Spleen (tissue), 11 donors: Measurements from ENCODE around the gene CAMK1D. TPM values are rescaled to one million over a fixed set of nuclear protein-coding genes. Genes with fewer than 3 reads are reported as not detected.

ENCODE experiments used
- DNase-seq: peaks from one replicate; pipeline ENCODE4 v3.0.0-alpha.2; 2020
- H3K27ac ChIP-seq, 8 donors: fragments of 200-600 bp; sonication (generic) in 7 of 8; 1 replicate in 4 of 8; 2 replicates in 4 of 8; pipeline versions ENCODE4 v1.5.0 to v1.8.0; 2016 to 2021; ENCODE audit warnings: inconsistent platforms in 4 of 8, mild to moderate bottlenecking in 4 of 8, moderate library complexity in 1 of 8
- H3K27me3 ChIP-seq, 7 donors: fragments of 200-600 bp; sonication (generic) in 6 of 7; replicated peaks in 1 of 7; 1 replicate in 4 of 7; 2 replicates in 3 of 7; pipeline versions ENCODE4 v1.5.0 to v1.8.0; 2016 to 2021; ENCODE audit warnings: inconsistent platforms in 3 of 7, mild to moderate bottlenecking in 1 of 7
- H3K36me3 ChIP-seq, 6 donors: fragments of 200-600 bp; sonication (generic) in 5 of 6; 1 replicate in 4 of 6; 2 replicates in 2 of 6; pipeline versions ENCODE4 v1.5.0 to v1.8.0; 2016 to 2021; ENCODE audit warnings: inconsistent platforms in 2 of 6
- H3K4me1 ChIP-seq, 6 donors: fragments of 200-600 bp; sonication (generic) in 5 of 6; 1 replicate in 3 of 6; 2 replicates in 3 of 6; pipeline versions ENCODE4 v1.5.0 to v1.8.0; 2016 to 2021; ENCODE audit warnings: inconsistent platforms in 3 of 6
- H3K4me3 ChIP-seq, 8 donors: fragments of 200-600 bp; sonication (generic) in 7 of 8; 1 replicate in 4 of 8; 2 replicates in 4 of 8; pipeline versions ENCODE4 v1.5.0 to v1.8.0; 2016 to 2021; ENCODE audit warnings: inconsistent platforms in 4 of 8, mild to moderate bottlenecking in 4 of 8, moderate library complexity in 2 of 8
- H3K9me3 ChIP-seq, 8 donors: fragments of 200-600 bp; sonication (generic) in 7 of 8; 1 replicate in 4 of 8; 2 replicates in 4 of 8; pipeline versions ENCODE4 v1.5.0 to v1.8.0; 2016 to 2021; ENCODE audit warnings: inconsistent platforms in 4 of 8
- CTCF ChIP-seq, 11 experiments: fragments of 200-600 bp in 7 of 11; fragments of 450-650 bp in 4 of 11; sonication (generic) in 4 of 11; IDR thresholded peaks in 8 of 11; conservative IDR thresholded peaks in 3 of 11; 1 replicate in 7 of 11; 2 replicates in 4 of 11; pipeline versions ENCODE4 v1.4.0 to v1.8.0; 2016 to 2021; ENCODE audit warnings: antibody characterized with exemption in 11 of 11, inconsistent platforms in 4 of 11, mild to moderate bottlenecking in 1 of 11
- POLR2A ChIP-seq, 3 donors: fragments of 450-650 bp; IDR thresholded peaks; one replicate each; pipeline ENCODE4 v1.5.1; 2017; ENCODE audit warnings: antibody characterized with exemption in 3 of 3, mild to moderate bottlenecking in 1 of 3
- POLR2AphosphoS5 ChIP-seq, 3 donors: sonication (generic); formaldehyde crosslinking; IDR thresholded peaks; one replicate each; pipeline ENCODE4 v1.5.1; 2017; ENCODE audit warnings: antibody characterized with exemption in 3 of 3
- WGBS, 5 donors: extraction: QIAGEN DNeasy Blood & Tissue Kit in 3 of 5; methylation state at CpG; one replicate each; pipeline versions ENCODE4 v1.1.5 to v1.1.7; 2013 to 2018; 5-methylcytosine and 5-hydroxymethylcytosine counted together
- intact Hi-C: fragments of 100-400 bp; cut with DNase I; formaldehyde crosslinking; loops from one replicate; pipeline ENCODE4 v1.15.0; 2023; ENCODE audit warnings: low total_unique reads
- polyA plus RNA-seq, 3 donors: library from polyadenylated mRNA; stranded (reverse); fragments of 200-250 nt; gene quantifications; one replicate each; pipeline ENCODE4 v1.2.1, GENCODE V29; 2013
- total RNA-seq, 7 donors: library from RNA; depleted of rRNA in 3 of 7; stranded (reverse); fragments of >200 nt in 3 of 7; fragmentation: NEBNext Ultra II Directional in 4 of 7; extraction: Animal tissue kit (Norgen Biotek cat#: 25700) in 4 of 7; gene quantifications; one replicate each; pipeline versions ENCODE4 v1.1.0 to v1.2.1, GENCODE V29; 2016 to 2021
- donor health status: healthy with polysubstance abuse.
- donor health status: DM: no; HTN: no; CAD: no; lungs with moderate emphysema.
- donor health status: DM: no; HTN: no; CAD: no.
- donor health status: Bipolar disorder and iron deficiency.
- donor health status: healthy.
- donor health status: DM: no; HTN: no; CAD: no.
- donor health status: DM: yes; HTN: yes; CAD: no.

Gene CAMK1D
- total and polyA plus RNA-seq, 10 donors, result 6.8 to 34.5 (median 20.0) TPM

DNA sequence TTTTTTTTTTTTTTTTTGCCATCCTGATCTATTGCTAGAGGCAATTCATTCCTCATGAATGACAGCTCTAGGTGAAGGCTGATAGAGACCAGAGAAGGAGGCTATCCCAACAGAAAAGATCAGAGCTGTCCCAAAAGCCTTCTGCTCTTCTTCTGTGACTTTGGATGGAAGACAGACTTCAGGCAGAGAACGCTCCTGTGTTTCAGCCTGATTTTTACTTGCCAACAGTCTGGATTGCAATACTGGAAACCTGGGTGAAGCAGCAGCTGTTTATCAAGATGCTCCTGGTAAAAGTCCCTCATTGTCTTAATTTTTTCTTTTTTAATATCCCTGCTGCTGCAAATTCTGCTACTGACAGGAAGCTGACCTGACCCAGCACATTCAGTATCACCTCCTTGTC lies 432.6 kb downstream of the CAMK1D start:
- intact Hi-C loops, result no loop called here
- H3K27ac ChIP-seq, result peak overlapping the region in 3 of 8 donors; percentile 41 to 68 (median 59)
- TF ChIP-seq POLR2AphosphoS5 (IDR thresholded peaks at IDR 0.05) (no peak), CTCF (IDR thresholded peaks at IDR 0.05 in 8 of 11, conservative IDR thresholded peaks at IDR 0.05 in 3 of 11) (no peak), POLR2A (IDR thresholded peaks at IDR 0.05) (no peak)
- no peak for DNase-seq
- no peak overlapping the region for H3K4me3 ChIP-seq
- no peaks in the 10 kb centered on the region for H3K9me3 ChIP-seq
- peaks cover 0 to 37% (median 0%) of the 10 kb centered on the region in 6 donors for H3K36me3 ChIP-seq
- no peaks in the 10 kb centered on the region for H3K27me3 ChIP-seq
- 78 to 90% (median 84%) methylated on average over 1 of the region's 1 CpG for WGBS, 5 donors
- peaks cover 0 to 17% (median 7%) of the 10 kb centered on the region in 6 donors for H3K4me1 ChIP-seq

DNA sequence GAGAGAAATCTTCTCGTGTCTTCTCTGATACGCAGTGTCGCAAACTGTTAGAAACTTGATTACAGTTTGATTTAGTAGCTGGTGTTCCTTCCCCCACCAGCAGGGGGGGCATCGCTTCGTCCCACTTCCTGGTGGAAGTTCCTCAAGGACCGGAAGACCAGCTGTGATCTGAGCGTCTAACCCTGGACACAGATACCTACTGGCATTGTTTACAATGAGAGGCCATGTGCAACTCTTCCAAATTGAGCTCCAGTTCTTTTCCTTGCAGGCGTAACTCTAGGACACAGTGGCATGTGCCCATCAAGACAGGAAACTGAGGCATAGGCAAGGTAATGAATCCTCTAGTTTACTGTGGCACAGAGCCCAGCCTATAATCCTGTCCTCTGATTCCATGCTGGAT lies 433.2 kb downstream of the CAMK1D start:
- no peaks in the 10 kb centered on the region for H3K27me3 ChIP-seq
- intact Hi-C loops, result no loop called here
- no peaks in the 10 kb centered on the region for H3K9me3 ChIP-seq
- TF ChIP-seq POLR2AphosphoS5 (IDR thresholded peaks at IDR 0.05), result peak in 1 of 3 donors; percentile 26
- peak; percentile 31 to 80 (median 66) for TF ChIP-seq CTCF (IDR thresholded peaks at IDR 0.05 in 8 of 11, conservative IDR thresholded peaks at IDR 0.05 in 3 of 11)
- TF ChIP-seq POLR2A (IDR thresholded peaks at IDR 0.05), result no peak
- peaks cover 0 to 41% (median 0%) of the 10 kb centered on the region in 6 donors for H3K36me3 ChIP-seq
- no peak overlapping the region for H3K4me3 ChIP-seq
- DNase-seq, result no peak
- peaks cover 0 to 22% (median 7%) of the 10 kb centered on the region in 6 donors for H3K4me1 ChIP-seq
- peak overlapping the region in 2 of 8 donors; percentile 59 to 68 for H3K27ac ChIP-seq
- 44 to 54% (median 50%) methylated on average over 8 of the region's 8 CpGs for WGBS, 5 donors

- intact Hi-C loops, result no loop called here
- Histone ChIP-seq H3K27me3 (no peaks in the 10 kb centered on the region), H3K36me3 (peaks cover 0 to 35% (median 0%) of the 10 kb centered on the region in 6 donors), H3K4me3 (no peak overlapping the region), H3K9me3 (no peaks in the 10 kb centered on the region), H3K4me1 (peaks cover 0 to 22% (median 7%) of the 10 kb centered on the region in 6 donors), H3K27ac (peak overlapping the region in 3 of 8 donors; percentile 13 to 41 (median 40))
- TF ChIP-seq CTCF (IDR thresholded peaks at IDR 0.05 in 8 of 11, conservative IDR thresholded peaks at IDR 0.05 in 3 of 11) (no peak), POLR2AphosphoS5 (IDR thresholded peaks at IDR 0.05) (no peak), POLR2A (IDR thresholded peaks at IDR 0.05) (no peak)
- no peak for DNase-seq
- WGBS, 5 donors, result 71 to 75% (median 74%) methylated on average over 9 to 10 of the region's 10 CpGs
These were observed 433.9 kb downstream of the CAMK1D start for GRCh38 chr10:12783293-12783692.

DNA sequence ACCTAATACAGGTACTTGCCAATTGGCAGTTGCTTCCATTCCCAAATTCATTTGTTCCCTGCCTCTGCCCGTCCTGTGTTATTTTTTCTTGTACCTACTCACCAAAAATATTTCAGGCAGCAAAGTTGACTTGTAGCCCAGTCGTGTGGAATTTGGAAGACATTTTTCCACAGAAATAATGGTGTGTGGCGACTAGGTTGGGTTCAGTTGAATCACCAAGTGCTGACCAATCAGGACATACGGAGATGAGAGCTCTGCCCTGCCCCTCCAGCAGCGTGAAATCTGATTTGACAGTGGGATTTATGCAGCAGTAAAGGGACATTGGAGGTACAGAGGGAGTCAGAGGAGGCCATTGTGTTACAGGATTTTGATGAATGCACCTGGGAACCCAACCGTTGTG lies 435.3 kb downstream of the CAMK1D start:
- Histone ChIP-seq H3K36me3 (peaks cover 0 to 39% (median 0%) of the 10 kb centered on the region in 6 donors), H3K27me3 (no peaks in the 10 kb centered on the region), H3K4me1 (peaks cover 0 to 22% (median 7%) of the 10 kb centered on the region in 6 donors), H3K9me3 (no peaks in the 10 kb centered on the region), H3K27ac (no peak overlapping the region), H3K4me3 (no peak overlapping the region)
- 89 to 96% (median 92%) methylated on average over 5 to 6 of the region's 6 CpGs for WGBS, 5 donors
- intact Hi-C loops, result no loop called here
- TF ChIP-seq POLR2A (IDR thresholded peaks at IDR 0.05) (no peak), POLR2AphosphoS5 (IDR thresholded peaks at IDR 0.05) (no peak), CTCF (IDR thresholded peaks at IDR 0.05 in 8 of 11, conservative IDR thresholded peaks at IDR 0.05 in 3 of 11) (no peak)
- DNase-seq, result no peak
